ENCODE data around the gene PRKCD.

DNA sequence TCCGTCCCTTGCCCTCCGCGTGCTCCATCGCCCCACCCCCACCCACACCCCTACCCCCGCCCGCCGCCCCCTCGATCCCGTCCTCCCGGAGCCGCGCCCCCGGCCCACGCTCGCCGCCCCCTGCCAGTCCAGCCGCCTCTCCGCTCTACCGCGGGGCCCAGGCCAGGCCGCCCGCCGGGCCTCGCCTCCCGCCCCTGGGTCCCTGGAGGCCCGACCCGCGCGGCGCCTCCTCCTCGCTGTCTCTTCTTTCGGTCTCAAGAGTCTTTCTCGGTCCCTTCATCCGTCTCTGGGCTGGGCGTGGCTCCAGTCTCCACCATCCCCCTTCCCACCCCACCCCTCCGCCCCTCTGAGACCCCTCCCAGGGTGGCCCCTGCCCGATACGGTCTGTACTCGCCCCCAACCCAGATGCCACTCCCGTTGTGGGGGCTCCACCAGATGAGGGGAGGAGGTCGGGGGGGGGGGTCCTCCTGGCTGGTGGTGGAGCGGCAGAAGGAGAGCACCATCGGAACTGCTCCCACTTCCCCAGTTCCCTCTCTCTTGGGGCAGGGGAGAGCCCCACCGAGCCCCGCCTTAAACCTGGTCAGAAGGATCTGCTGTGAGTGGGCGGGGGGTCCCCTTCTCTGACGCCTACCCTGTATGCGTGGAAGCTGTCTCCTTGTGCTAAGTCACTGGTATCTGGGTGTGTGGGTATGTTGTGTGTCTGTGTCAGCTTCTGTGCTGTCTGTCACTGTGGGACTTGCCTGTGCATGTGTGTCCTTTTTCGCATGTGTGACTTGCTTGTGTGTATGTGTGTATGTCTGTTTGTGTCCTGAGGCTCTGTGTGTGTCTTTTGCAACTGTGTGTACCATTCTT lies 1.0 kb downstream of the PRKCD start:
- TF ChIP-seq CTCF (conservative IDR thresholded peaks at IDR 0.05): no peak
- TF ChIP-seq EZH2 (IDR thresholded peaks at IDR 0.05; ENCODE audit: low read depth): no peak
